HL-60 (cell line): ENCODE results near the gene SUPT20H.

Experiments
- DNase-seq, 2 experiments: peaks; one replicate each; pipeline ENCODE4 v3.0.0-alpha.2; 2010 to 2020; ENCODE audit warnings: low read depth in 1 of 2, low spot score in 1 of 2
- H3K27ac ChIP-seq: fragments of 250-450 bp; sonication (Bioruptor Pico); replicated peaks from 2 replicates; pipeline ENCODE4 v1.5.1; 2020; ENCODE audit warnings: mild to moderate bottlenecking, moderate library complexity
- H3K27me3 ChIP-seq: fragments of 250-450 bp; sonication (Bioruptor Pico); 2 replicates; pipeline ENCODE4 v1.5.1; 2021; ENCODE audit warnings: mild to moderate bottlenecking, moderate library complexity; ENCODE audit not compliant: insufficient read depth, poor library complexity, severe bottlenecking
- H3K4me3 ChIP-seq: replicated peaks from 2 replicates; pipeline ENCODE4 v1.5.1; 2011; ENCODE audit warnings: mild to moderate bottlenecking, control low read depth, low read length; ENCODE audit not compliant: insufficient read depth
- GABPA ChIP-seq: IDR thresholded peaks from 2 replicates; pipeline ENCODE4 v1.6.1; 2012; ENCODE audit warnings: low read depth
- POLR2AphosphoS5 ChIP-seq: IDR thresholded peaks from 2 replicates; pipeline ENCODE4 v1.6.1; 2012; ENCODE audit warnings: low read depth
- SPI1 ChIP-seq: IDR thresholded peaks from 2 replicates; pipeline ENCODE4 v1.6.1; 2012; ENCODE audit warnings: low read depth, mild to moderate bottlenecking, borderline replicate concordance
- TF ChIP-seq, protein P1 (sequence below): IDR thresholded peaks from 2 replicates; pipeline ENCODE4 v1.6.1; 2012; ENCODE audit warnings: low read depth; ENCODE audit not compliant: insufficient replicate concordance
- TF ChIP-seq, protein P2 (sequence below): IDR thresholded peaks from one replicate; pipeline ENCODE4 v1.5.1; 2011; ENCODE audit warnings: low read length, control low read depth, inconsistent platforms; ENCODE audit not compliant: insufficient read depth

The SUPT20H gene

GRCh38 chr13:37097076-37097475 lies 37.6 kb upstream of the SUPT20H start:
- H3K4me3 ChIP-seq: no peak overlapping the region
- DNase-seq: no peak
- H3K27me3 ChIP-seq: peaks cover 5% of the 10 kb centered on the region
- H3K27ac ChIP-seq: no peak overlapping the region
- TF ChIP-seq POLR2AphosphoS5 (no peak), SPI1 (no peak), GABPA (no peak)
- TF ChIP-seq, protein P1, sequence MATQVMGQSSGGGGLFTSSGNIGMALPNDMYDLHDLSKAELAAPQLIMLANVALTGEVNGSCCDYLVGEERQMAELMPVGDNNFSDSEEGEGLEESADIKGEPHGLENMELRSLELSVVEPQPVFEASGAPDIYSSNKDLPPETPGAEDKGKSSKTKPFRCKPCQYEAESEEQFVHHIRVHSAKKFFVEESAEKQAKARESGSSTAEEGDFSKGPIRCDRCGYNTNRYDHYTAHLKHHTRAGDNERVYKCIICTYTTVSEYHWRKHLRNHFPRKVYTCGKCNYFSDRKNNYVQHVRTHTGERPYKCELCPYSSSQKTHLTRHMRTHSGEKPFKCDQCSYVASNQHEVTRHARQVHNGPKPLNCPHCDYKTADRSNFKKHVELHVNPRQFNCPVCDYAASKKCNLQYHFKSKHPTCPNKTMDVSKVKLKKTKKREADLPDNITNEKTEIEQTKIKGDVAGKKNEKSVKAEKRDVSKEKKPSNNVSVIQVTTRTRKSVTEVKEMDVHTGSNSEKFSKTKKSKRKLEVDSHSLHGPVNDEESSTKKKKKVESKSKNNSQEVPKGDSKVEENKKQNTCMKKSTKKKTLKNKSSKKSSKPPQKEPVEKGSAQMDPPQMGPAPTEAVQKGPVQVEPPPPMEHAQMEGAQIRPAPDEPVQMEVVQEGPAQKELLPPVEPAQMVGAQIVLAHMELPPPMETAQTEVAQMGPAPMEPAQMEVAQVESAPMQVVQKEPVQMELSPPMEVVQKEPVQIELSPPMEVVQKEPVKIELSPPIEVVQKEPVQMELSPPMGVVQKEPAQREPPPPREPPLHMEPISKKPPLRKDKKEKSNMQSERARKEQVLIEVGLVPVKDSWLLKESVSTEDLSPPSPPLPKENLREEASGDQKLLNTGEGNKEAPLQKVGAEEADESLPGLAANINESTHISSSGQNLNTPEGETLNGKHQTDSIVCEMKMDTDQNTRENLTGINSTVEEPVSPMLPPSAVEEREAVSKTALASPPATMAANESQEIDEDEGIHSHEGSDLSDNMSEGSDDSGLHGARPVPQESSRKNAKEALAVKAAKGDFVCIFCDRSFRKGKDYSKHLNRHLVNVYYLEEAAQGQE: no peak
- TF ChIP-seq, protein P2, sequence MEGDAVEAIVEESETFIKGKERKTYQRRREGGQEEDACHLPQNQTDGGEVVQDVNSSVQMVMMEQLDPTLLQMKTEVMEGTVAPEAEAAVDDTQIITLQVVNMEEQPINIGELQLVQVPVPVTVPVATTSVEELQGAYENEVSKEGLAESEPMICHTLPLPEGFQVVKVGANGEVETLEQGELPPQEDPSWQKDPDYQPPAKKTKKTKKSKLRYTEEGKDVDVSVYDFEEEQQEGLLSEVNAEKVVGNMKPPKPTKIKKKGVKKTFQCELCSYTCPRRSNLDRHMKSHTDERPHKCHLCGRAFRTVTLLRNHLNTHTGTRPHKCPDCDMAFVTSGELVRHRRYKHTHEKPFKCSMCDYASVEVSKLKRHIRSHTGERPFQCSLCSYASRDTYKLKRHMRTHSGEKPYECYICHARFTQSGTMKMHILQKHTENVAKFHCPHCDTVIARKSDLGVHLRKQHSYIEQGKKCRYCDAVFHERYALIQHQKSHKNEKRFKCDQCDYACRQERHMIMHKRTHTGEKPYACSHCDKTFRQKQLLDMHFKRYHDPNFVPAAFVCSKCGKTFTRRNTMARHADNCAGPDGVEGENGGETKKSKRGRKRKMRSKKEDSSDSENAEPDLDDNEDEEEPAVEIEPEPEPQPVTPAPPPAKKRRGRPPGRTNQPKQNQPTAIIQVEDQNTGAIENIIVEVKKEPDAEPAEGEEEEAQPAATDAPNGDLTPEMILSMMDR: no peak

DNA sequence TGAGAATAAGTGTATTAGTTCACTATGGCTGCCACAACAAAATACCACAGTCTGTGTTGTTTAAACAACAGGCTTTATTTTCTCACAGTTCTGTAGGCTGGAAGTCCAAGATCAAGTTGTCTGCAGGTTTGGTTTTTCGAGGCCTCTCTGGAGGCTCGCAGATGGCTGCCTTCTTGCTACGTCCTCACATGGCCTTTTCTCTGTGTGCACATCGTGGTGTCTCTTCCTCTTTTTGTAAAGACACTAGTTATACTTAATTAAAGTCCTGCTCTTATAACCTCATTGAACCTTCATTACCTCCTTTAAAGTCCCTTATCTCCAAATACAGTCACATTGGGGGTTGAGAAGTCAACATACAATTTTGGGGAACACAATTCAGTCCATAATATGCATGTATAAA lies 35.4 kb upstream of the SUPT20H start:
- peak in 1 of 2 experiments; percentile 37 for DNase-seq
- Histone ChIP-seq H3K27me3 (no peaks in the 10 kb centered on the region), H3K4me3 (no peak overlapping the region), H3K27ac (no peak overlapping the region)
- TF ChIP-seq GABPA (no peak), SPI1 (peak; percentile 68; the same call in 1 of the 2 replicates)

GRCh38 chr13:37094099-37094498 lies 34.6 kb upstream of the SUPT20H start:
- TF ChIP-seq SPI1 (no peak), POLR2AphosphoS5 (no peak), GABPA (no peak)
- TF ChIP-seq, protein P1: no peak
- TF ChIP-seq, protein P2: no peak
- no peak overlapping the region for H3K4me3 ChIP-seq
- no peak for DNase-seq
- H3K27ac ChIP-seq: no peak overlapping the region
- H3K27me3 ChIP-seq: no peaks in the 10 kb centered on the region

DNA sequence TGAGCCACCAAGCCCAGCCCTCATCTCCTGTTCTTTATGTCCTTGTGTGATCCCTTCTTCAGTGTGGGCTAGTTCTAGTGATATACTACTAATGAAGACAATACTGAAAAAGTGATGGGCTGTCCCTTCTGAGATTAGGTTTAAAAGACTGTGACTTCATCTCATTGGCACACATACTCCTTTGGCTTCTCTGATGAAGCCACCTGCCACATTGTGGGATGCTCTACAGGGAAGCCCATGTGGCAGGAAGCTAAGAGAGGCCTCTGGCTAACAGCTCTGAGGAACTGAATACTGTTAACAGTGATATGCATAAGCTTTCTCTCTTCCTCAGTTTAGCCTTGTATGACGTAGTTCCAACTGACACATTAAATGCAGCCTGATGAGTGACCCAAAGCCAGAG lies 32.3 kb upstream of the SUPT20H start:
- Histone ChIP-seq H3K27ac (peak overlapping the region; percentile 41), H3K4me3 (no peak overlapping the region), H3K27me3 (no peaks in the 10 kb centered on the region)
- TF ChIP-seq, protein P1: no peak
- DNase-seq: peak in 1 of 2 experiments; percentile 25
